H1 (cell line): ENCODE results near the gene DHRS1. TPM values are rescaled to one million over a fixed set of nuclear protein-coding genes. Genes with fewer than 3 reads are reported as not detected.

Experiments used
- CTCF ChIA-PET: fragments of 300-600 bp; sonication (Branson Sonifier 250); formaldehyde crosslinking; loops from one replicate; lab custom pipeline; 2021; ENCODE audit not compliant: partially characterized antibody; lab: Charles Lee
- POLR2A ChIA-PET: fragments of 300-600 bp; sonication (Branson Sonifier 250); formaldehyde crosslinking; loops from one replicate; lab custom pipeline; 2021; ENCODE audit warnings: inconsistent platforms; ENCODE audit not compliant: partially characterized antibody; lab: Charles Lee
- DNase-seq, 2 experiments: peaks; one replicate each; pipeline versions ENCODE4 v3.0.0 to v3.0.0-alpha.2; 2010 to 2022; ENCODE audit warnings: low spot score in 2 of 2, low read depth in 1 of 2, mixed read lengths in 1 of 2
- FAIRE-seq: peaks from 2 replicates; lab custom pipeline; 2011; peaks lifted over from hg19 to GRCh38; lab: Jason Lieb, UNC
- H2AFZ ChIP-seq: 2 replicates; pipeline ENCODE4 v1.8.1; 2012; ENCODE audit warnings: low read length, inconsistent platforms
- H2AK5ac ChIP-seq: 2 replicates; pipeline ENCODE4 v1.6.1; 2013; ENCODE audit warnings: low read depth, low read length
- H2BK120ac ChIP-seq: replicated peaks from 2 replicates; pipeline ENCODE3; 2013; ENCODE audit warnings: low read depth, low read length, inconsistent platforms
- H2BK12ac ChIP-seq: 2 replicates; pipeline ENCODE4 v1.6.1; 2013; ENCODE audit warnings: low read depth, low read length
- H2BK15ac ChIP-seq: 2 replicates; pipeline ENCODE4 v1.6.1; 2013; ENCODE audit warnings: low read length
- H2BK20ac ChIP-seq: 2 replicates; pipeline ENCODE4 v1.6.1; 2013; ENCODE audit warnings: low read length
- H2BK5ac ChIP-seq: 2 replicates; pipeline ENCODE4 v1.6.1; 2013; ENCODE audit warnings: low read depth, low read length
- H3K14ac ChIP-seq: 2 replicates; pipeline ENCODE4 v1.6.1; 2013; ENCODE audit warnings: inconsistent platforms; ENCODE audit not compliant: insufficient read length
- H3K18ac ChIP-seq: 2 replicates; pipeline ENCODE4 v1.6.1; 2013; ENCODE audit warnings: low read length; ENCODE audit errors: extremely low read depth
- H3K23ac ChIP-seq: 2 replicates; pipeline ENCODE4 v1.6.1; 2013; ENCODE audit warnings: inconsistent platforms; ENCODE audit not compliant: insufficient read length
- H3K23me2 ChIP-seq: 2 replicates; pipeline ENCODE4 v1.6.1; 2013; ENCODE audit warnings: low read depth, low read length
- H3K27ac ChIP-seq: 2 replicates; pipeline ENCODE4 v1.6.1; 2011; ENCODE audit warnings: low read depth, low read length, inconsistent platforms
- H3K27me3 ChIP-seq, 4 experiments: replicated peaks in 1 of 4; 1 replicate in 1 of 4; 2 replicates in 3 of 4; pipeline versions ENCODE4 v1.6.1 to v1.8.1; 2011 to 2013; ENCODE audit warnings: low read length in 3 of 4, mild to moderate bottlenecking in 3 of 4, inconsistent platforms in 2 of 4, mixed read lengths in 2 of 4, moderate library complexity in 1 of 4; ENCODE audit not compliant: control insufficient read depth in 3 of 4, insufficient read depth in 3 of 4; ENCODE audit errors: extremely low read depth in 1 of 4
- H3K36me3 ChIP-seq, 4 experiments: 2 replicates each; pipeline versions ENCODE4 v1.6.1 to v1.8.1; 2011 to 2013; ENCODE audit warnings: mild to moderate bottlenecking in 4 of 4, low read length in 3 of 4, moderate library complexity in 2 of 4, control low read depth in 1 of 4, inconsistent platforms in 1 of 4; ENCODE audit not compliant: insufficient read depth in 4 of 4, control insufficient read depth in 2 of 4
- H3K4ac ChIP-seq: replicated peaks from 2 replicates; pipeline ENCODE3; 2013; ENCODE audit warnings: low read length, low read depth, mixed read lengths, inconsistent platforms; ENCODE audit not compliant: insufficient read length
- H3K4me1 ChIP-seq, 4 experiments: replicated peaks in 1 of 4; 1 replicate in 1 of 4; 2 replicates in 3 of 4; pipeline versions ENCODE4 v1.6.1 to v1.8.1; 2011 to 2013; ENCODE audit warnings: low read length in 3 of 4, inconsistent platforms in 2 of 4, mixed read lengths in 1 of 4; ENCODE audit not compliant: insufficient read depth in 4 of 4, control insufficient read depth in 3 of 4
- H3K4me2 ChIP-seq, 2 experiments: 2 replicates each; pipeline versions ENCODE4 v1.6.1 to v1.8.1; 2011 to 2013; ENCODE audit warnings: low read depth in 2 of 2, low read length in 2 of 2, control low read depth in 1 of 2, inconsistent platforms in 1 of 2, mild to moderate bottlenecking in 1 of 2; ENCODE audit not compliant: insufficient read depth in 1 of 2
- H3K4me3 ChIP-seq, 4 experiments: fragments of 200-600, 300-600 bp in 1 of 4; sonication (generic), shearing (Covaris generic), sonication (Bioruptor Twin) in 1 of 4; 2 replicates each; pipeline versions ENCODE4 v1.5.1 to v1.8.1; 2011 to 2016; ENCODE audit warnings: low read length in 4 of 4, low read depth in 3 of 4, control low read depth in 2 of 4, inconsistent platforms in 2 of 4, mild to moderate bottlenecking in 2 of 4, mixed read lengths in 1 of 4, moderate library complexity in 1 of 4; ENCODE audit not compliant: insufficient read depth in 2 of 4; ENCODE audit errors: extremely low read depth in 1 of 4
- H3K56ac ChIP-seq: replicated peaks from 2 replicates; pipeline ENCODE3; 2013; ENCODE audit warnings: low read depth, mild to moderate bottlenecking, mixed read lengths, low read length, inconsistent platforms; ENCODE audit not compliant: insufficient read length
- H3K79me1 ChIP-seq: 2 replicates; pipeline ENCODE4 v1.6.1; 2013; ENCODE audit warnings: low read depth, low read length, control low read depth
- H3K79me2 ChIP-seq, 2 experiments: 2 replicates each; pipeline versions ENCODE4 v1.6.1 to v1.8.1; 2012 to 2013; ENCODE audit warnings: low read length in 2 of 2, mild to moderate bottlenecking in 2 of 2, inconsistent platforms in 1 of 2; ENCODE audit not compliant: insufficient read depth in 2 of 2, control insufficient read depth in 1 of 2
- H3K9ac ChIP-seq, 4 experiments: replicated peaks in 1 of 4; 1 replicate in 1 of 4; 2 replicates in 3 of 4; pipeline versions ENCODE4 v1.6.1 to v1.8.1; 2011 to 2013; ENCODE audit warnings: low read depth in 3 of 4, low read length in 3 of 4, control low read depth in 2 of 4, mild to moderate bottlenecking in 2 of 4, moderate library complexity in 2 of 4, inconsistent platforms in 1 of 4; ENCODE audit errors: extremely low read depth in 1 of 4
- H3K9me3 ChIP-seq, 2 experiments: 2 replicates each; pipeline versions ENCODE4 v1.6.1 to v1.8.1; 2012 to 2013; ENCODE audit warnings: mild to moderate bottlenecking in 2 of 2, moderate library complexity in 2 of 2, control low read depth in 1 of 2, inconsistent platforms in 1 of 2, low read depth in 1 of 2, low read length in 1 of 2, mixed read lengths in 1 of 2; ENCODE audit not compliant: insufficient read depth in 2 of 2
- H4K20me1 ChIP-seq, 2 experiments: replicated peaks in 1 of 2; 2 replicates each; pipeline versions ENCODE3 to v1.8.1; 2011 to 2013; ENCODE audit warnings: inconsistent platforms in 2 of 2, low read length in 2 of 2, mild to moderate bottlenecking in 1 of 2; ENCODE audit not compliant: insufficient read depth in 2 of 2, control insufficient read depth in 1 of 2
- H4K5ac ChIP-seq: 2 replicates; pipeline ENCODE4 v1.6.1; 2013; ENCODE audit warnings: low read length, low read depth, mixed read lengths, inconsistent platforms; ENCODE audit not compliant: insufficient read length
- H4K8ac ChIP-seq: 2 replicates; pipeline ENCODE4 v1.8.0; 2013; ENCODE audit warnings: mild to moderate bottlenecking, moderate library complexity, low read length, inconsistent platforms; ENCODE audit not compliant: insufficient read depth; ENCODE audit errors: extremely low read depth
- H4K91ac ChIP-seq: replicated peaks from 2 replicates; pipeline ENCODE3; 2013; ENCODE audit warnings: low read length, mixed read lengths, inconsistent platforms; ENCODE audit not compliant: insufficient read length
- CBX5 ChIP-seq: fragments of 300-800, 300-1000 bp; sonication (generic); IDR thresholded peaks from 2 replicates; pipeline ENCODE4 v1.7.1; 2016; ENCODE audit warnings: antibody characterized with exemption, low read length, low read depth
- SP1 ChIP-seq: IDR thresholded peaks from 2 replicates; pipeline ENCODE4 v1.6.1; 2011; ENCODE audit warnings: low read depth, low read length
- SP4 ChIP-seq: IDR thresholded peaks from 2 replicates; pipeline ENCODE4 v1.6.1; 2012; ENCODE audit warnings: low read length, inconsistent platforms
- WGBS, 2 experiments: shearing (Covaris generic) in 1 of 2; methylation state at CpG; one replicate each; pipeline versions ENCODE4 v1.1.6 to v1.1.7; 2013 to 2015; ENCODE audit warnings: low lambda C conversion rate in 2 of 2, mixed read lengths in 2 of 2, inconsistent platforms in 1 of 2, low coverage in 1 of 2, missing lambda C conversion rate in 1 of 2; ENCODE audit not compliant: insufficient replicate concordance in 2 of 2, insufficient coverage in 1 of 2, insufficient read length in 1 of 2; ENCODE audit errors: extremely low coverage in 1 of 2, missing lambda C conversion rate in 1 of 2; 5-methylcytosine and 5-hydroxymethylcytosine counted together
- polyA plus RNA-seq, 7 experiments: library from polyadenylated mRNA; depleted of rRNA in 3 of 7; stranded (reverse) in 5 of 7; unstranded in 2 of 7; fragments of >200 nt in 5 of 7; fragments of 200-250 nt in 2 of 7; gene quantifications; 1 replicate in 5 of 7; 2 replicates in 1 of 7; 4 replicates in 1 of 7; pipeline versions ENCODE4 v1.2.1 to v1.2.3, GENCODE V29; 2011 to 2013; ENCODE audit warnings: missing spikeins in 2 of 7, mixed read lengths in 2 of 7
- total RNA-seq: library from RNA; stranded (reverse); fragmentation: NEBNext Ultra II Directional; extraction: Animal tissue kit (Norgen Biotek cat#: 25700); gene quantifications from 2 replicates; pipeline ENCODE4 v1.2.1, GENCODE V29; 2021

DHRS1 gene
- total and polyA plus RNA-seq, 2 of the 8 experiments (the other 6 are each of a cell fraction or from before 2014, with no cell fraction given), result 8.8 to 31.7 TPM

- no peaks in the 10 kb centered on the region for H3K79me2 ChIP-seq
- no peak overlapping the region for H3K23ac ChIP-seq
- H2BK5ac ChIP-seq, result peak overlapping the region; percentile 56; the same call in 1 of the 2 replicates
- H2AK5ac ChIP-seq, result no peak overlapping the region
- no peak overlapping the region for H2BK120ac ChIP-seq
- no peak overlapping the region for H3K27ac ChIP-seq
- no peak overlapping the region for H4K91ac ChIP-seq
- peaks cover 0 to 2% (median 0%) of the 10 kb centered on the region in 4 experiments; a peak in 1 of 8 replicates for H3K36me3 ChIP-seq
- H3K9ac ChIP-seq, result no peak overlapping the region
- H3K9me3 ChIP-seq, result no peaks in the 10 kb centered on the region
- peaks cover 0 to 3% of the 10 kb centered on the region in 2 experiments for H4K20me1 ChIP-seq
- TF ChIP-seq SP1 (no peak), CBX5 (no peak), SP4 (no peak)
- no peaks in the 10 kb centered on the region for H3K27me3 ChIP-seq
- no peak overlapping the region for H4K8ac ChIP-seq
- H3K14ac ChIP-seq, result no peak overlapping the region
- H3K79me1 ChIP-seq, result no peaks in the 10 kb centered on the region; the same call in 1 of the 2 replicates
- no peak overlapping the region for H2AFZ ChIP-seq
- no peak overlapping the region for H3K56ac ChIP-seq
- CTCF ChIA-PET, result interaction anchor here (4.9 to 11.5 kb wide), 5 partner anchors 7 to 42 kb away, joined by 30 to 137 read pairs (median 44); partner anchors contain the start of genes CIDEB, DHRS1, LTB4R2 and NOP9
- H3K4me3 ChIP-seq, result no peak overlapping the region
- H4K5ac ChIP-seq, result no peak overlapping the region
- FAIRE-seq (no peak), DNase-seq (no peak)
- 81% methylated on average over 10 of the region's 11 CpGs; no CpG with 5 or more reads in 1 of the 2 experiments for WGBS, 2 experiments
- POLR2A ChIA-PET, result interaction anchor here (0.9 to 3.8 kb wide), 8 partner anchors 8 to 95 kb away, joined by 3 to 13 read pairs (median 4); partner anchors contain the start of genes RABGGTA and TINF2
- H2BK12ac ChIP-seq, result no peak overlapping the region
- no peak overlapping the region for H3K18ac ChIP-seq
- no peaks in the 10 kb centered on the region for H3K23me2 ChIP-seq
- H3K4me2 ChIP-seq, result no peak overlapping the region
- H2BK15ac ChIP-seq, result no peak overlapping the region
- H2BK20ac ChIP-seq, result no peak overlapping the region
- H3K4ac ChIP-seq, result no peak overlapping the region
- H3K4me1 ChIP-seq, result no peaks in the 10 kb centered on the region
Measured at GRCh38 chr14:24284501-24285035, 15.0 kb downstream of the DHRS1 start.
